G401.6 (cell line): ENCODE data around the gene SMG6.

ENCODE experiments used
- FAIRE-seq: peaks from 2 replicates; lab custom pipeline; 2012; peaks lifted over from hg19 to GRCh38; lab: Jason Lieb, UNC

SMG6 gene

DNA sequence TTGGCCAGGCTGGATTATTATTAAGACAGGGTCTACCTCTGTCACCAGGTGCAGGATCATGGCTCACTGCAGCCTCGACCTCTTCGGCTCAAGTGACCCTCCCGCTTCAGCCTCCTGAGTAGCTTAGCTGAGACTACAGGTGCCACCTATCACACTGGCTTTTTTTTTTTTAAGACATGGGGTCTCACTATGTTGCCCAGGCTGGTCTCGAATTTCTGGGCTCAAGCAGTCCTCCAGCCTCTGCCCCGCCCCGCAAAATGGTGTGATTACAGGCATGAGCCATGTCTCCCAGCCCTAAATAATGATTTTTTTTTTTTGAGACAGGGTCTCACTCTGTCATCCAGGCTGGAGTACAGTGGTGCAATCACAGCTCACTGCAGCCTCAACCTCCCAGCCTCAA is 256.0 kb downstream of the SMG6 start:
- FAIRE-seq: no peak

DNA sequence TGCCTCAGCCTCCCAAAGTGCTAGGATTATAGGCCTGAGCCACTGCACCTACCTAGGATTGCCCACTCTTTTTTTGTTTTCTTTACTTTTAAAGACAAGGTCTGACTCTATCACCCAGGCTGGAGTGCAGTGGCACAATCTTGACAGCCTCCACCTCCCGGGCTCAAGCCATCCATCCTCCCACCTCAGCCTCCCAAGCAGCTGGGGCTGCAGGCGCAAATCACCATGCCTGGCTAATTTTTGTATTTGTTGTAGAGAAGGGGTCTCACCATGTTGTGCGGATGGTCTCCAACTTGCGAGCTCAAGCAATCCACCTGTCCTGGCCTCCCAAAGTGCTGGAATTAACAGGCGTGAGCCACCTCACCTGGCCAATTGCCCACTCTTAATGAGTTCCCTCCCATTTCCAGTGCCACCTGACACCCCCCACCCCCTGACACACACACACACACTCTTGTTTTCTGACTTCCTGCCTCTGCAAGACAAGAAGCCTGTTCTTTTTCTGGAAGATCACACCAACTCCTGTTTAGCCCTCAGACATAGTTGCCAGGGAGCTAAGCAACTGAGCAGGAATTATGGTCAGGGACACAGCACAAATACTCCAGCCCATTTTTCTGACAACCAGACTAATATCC is 259.2 kb downstream of the SMG6 start:
- FAIRE-seq: no peak

DNA sequence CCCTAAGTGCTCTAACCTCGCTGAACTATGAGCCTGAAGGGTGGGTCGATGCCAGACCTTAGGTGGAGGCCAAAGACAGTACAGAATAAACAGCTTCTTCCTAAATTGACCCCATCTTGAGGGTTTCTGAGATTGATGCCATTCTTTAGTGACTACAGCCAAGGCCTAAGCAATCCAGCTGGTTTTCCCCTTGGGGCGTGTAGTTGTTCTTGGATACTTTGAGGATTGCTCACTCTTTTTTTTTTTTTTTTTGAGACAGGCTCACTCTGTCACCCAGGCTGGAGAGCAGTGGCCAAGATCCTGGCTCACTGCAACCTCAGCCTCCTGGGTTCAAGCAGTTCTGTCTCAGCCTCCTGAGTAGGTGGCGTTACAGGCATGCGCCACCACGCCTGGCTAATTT is 259.8 kb downstream of the SMG6 start:
- FAIRE-seq: peak; percentile 84

DNA sequence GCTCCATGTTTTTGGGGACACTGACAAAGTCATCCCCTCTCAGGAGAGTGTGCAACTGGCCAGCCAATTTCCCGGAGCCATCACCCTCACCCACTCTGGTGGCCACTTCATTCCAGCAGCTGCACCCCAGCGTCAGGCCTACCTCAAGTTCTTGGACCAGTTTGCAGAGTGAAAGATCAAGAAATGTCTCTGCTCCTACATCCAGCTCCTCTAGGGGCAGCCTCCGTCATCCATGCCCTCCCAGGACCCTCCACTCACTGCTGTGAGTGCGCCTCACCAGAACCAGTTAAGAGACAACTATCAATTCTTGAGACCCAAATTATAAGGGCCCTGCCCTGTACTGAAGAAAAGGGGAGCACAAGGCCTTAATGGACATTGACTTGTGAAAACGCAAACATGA is 260.7 kb downstream of the SMG6 start:
- no peak for FAIRE-seq

DNA sequence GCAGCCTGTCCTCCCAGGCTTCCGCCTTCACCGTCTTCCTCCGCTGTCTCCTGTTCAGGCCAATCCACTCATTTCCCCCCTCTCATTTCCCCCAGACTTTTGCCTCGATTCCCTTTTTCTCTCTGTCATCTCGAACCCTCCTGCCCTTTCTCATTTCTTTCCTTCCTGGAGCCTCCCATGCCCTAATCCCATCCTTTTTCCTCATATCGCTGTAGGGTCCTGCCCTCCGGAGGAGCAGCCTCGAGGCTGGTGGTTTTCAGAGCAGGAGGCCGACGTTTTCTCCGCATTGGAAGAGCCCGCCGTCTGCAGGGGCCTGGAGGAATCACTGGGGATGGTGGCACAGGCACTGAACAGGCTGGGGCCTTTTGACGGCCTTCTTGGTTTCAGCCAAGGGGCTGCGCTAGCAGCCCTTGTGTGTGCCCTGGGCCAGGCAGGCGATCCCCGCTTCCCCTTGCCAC is 261.2 kb downstream of the SMG6 start:
- no peak for FAIRE-seq

DNA sequence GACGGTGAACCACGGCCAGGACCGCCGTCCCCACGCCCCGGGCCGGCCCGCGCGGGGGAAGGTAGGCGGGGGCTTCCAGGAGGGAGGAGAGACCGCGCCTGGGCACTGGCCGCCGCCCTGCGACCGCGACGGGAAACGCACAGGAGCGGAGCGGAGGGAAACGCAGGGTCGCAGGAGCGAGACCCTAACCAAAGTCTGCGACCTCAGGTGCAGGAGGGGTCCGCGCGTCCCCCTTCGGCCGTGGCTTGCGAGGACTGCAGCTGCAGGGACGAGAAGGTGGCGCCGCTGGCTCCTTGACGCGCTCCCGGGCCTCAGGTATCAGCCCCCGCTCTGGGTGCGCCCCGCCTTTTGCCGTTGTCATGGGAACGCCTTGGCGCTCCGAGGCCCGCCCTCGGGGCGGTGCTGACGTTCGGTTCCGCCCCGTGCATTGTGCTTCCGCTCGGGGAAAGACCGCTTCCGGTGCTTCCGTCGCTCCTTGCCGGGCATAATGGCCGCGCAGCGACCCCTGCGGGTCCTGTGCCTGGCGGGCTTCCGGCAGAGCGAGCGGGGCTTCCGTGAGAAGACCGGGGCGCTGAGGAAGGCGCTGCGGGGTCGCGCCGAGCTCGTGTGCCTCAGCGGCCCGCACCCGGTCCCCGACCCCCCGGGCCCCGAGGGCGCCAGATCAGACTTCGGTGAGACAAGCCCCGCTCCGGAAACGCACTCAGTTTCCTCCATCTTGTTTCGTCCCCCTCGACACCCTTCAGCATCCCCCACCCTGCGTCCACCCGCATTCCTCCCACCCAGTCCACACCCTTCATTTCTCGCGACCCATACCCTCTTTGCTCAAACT is 261.8 kb downstream of the SMG6 start, which contains the start of gene OVCA2:
Gene OVCA2 (plus strand): TSS at position 462 of the 829 bp plus-strand sequence. CDS start 26 bp downstream, at position 488.
- peak; percentile 95 for FAIRE-seq

DNA sequence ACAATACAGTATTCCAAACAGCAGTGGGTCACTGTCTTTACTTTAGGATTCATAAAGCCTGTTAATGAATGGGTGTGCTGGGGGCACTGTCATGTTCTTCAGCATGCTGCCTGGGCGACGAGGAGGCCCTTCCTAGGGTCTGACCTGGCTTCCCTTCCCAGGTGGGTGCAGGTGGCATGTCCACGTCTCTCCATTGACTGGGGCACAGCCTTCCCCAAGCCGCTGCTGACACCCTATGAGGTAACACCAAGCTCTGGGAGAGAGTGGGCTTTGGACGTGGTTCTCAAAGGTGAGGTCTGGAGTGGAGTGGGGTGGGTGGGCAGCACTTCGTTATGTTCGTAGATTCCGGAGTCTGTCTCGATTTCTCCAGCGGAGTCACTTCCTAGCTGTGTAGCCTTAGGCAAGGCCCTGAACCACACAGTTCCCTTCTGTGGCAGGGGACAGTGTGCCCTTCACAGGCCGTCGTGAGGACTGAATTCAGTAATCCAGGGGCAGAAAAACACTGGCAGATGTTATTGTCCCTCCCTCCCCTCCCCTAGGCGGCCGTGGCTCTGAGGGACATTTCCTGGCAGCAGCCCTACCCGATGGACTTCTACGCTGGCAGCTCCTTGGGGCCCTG is 262.5 kb downstream of the SMG6 start:
- FAIRE-seq: no peak

DNA sequence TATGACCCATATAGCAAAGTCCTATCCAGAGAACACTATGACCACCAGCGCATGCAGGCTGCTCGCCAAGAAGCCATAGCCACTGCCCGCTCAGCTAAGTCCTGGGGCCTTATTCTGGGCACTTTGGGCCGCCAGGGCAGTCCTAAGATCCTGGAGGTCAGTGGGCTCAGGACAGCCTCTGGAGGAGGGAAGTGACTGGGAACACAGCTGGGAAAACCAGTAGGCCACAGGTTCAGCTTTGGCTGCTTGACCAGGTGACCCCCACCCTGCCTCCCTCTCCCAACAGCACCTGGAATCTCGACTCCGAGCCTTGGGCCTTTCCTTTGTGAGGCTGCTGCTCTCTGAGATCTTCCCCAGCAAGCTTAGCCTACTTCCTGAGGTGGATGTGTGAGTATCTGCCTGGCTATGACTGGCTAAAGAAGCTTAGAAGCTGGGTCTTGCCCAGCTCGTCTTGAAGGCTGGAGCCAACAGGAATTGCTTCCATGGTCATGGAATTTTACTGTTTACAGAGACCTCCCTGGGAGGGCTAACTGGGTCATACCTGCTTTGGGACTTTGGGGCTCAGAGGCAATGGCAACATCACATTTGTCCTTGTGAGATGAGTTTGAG is 263.3 kb downstream of the SMG6 start:
- FAIRE-seq: no peak

DNA sequence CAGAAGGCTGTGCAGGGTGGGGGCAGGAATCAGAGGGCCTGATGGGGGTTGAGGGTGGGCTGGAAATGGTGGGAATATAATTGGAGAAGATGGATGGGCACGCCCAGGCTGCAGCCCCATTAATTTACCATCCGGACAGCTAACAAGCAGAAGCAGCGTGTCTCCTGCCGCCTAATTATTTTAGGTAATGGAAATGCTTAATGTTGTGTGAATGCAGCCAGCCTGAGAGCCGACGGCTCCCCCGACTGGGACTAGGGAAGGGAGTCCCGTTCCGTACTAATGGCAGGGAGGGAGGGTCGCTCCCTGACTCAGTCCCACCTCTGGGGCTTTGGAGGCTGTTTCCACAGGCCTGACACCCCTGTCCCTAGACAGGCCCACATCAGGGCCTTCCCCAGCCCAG is 266.4 kb downstream of the SMG6 start:
- no peak for FAIRE-seq

DNA sequence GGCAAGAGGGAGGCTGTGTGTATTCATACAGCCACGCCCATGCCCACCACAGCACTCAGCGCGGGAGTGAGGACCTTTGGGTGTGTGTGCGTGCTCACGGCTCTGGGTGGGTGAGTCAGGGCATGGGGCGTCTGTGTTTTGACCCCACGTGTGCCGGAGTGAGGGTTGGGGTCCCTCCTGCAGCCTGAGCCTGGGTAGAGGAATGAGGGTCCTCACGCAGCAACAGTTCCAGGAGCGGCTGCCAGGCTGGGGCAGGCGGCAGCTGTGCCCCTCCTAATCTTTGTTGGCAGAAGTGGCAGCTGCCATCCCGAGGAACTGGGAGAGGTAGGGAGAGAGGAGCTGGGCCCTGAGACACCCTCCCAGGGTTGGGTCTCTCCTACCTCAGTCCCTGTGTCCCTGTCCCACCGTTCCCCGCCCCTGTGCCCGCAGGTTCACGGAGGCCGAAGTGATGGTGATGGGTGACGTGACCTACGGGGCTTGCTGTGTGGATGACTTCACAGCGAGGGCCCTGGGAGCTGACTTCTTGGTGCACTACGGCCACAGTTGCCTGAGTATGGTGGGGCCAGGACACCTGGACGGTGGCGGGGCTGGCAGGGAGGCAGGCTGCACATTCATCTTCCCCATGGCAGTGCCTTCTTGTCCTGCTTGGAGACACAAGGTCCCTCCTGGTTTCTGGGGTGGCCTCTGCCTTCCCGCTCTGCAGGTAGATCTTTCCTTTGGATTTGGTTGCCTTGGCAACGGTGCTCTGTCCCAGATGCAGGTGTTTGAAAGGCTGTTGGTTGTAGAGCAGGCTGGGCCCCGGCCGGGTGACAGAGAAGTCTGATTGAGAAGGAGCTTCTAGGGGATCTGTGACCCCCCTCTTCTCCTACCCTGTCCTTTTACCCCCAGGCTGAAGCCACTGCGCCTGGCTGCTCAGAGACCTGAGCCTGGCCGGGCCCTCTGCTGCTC is 267.8 kb downstream of the SMG6 start:
- FAIRE-seq: no peak

DNA sequence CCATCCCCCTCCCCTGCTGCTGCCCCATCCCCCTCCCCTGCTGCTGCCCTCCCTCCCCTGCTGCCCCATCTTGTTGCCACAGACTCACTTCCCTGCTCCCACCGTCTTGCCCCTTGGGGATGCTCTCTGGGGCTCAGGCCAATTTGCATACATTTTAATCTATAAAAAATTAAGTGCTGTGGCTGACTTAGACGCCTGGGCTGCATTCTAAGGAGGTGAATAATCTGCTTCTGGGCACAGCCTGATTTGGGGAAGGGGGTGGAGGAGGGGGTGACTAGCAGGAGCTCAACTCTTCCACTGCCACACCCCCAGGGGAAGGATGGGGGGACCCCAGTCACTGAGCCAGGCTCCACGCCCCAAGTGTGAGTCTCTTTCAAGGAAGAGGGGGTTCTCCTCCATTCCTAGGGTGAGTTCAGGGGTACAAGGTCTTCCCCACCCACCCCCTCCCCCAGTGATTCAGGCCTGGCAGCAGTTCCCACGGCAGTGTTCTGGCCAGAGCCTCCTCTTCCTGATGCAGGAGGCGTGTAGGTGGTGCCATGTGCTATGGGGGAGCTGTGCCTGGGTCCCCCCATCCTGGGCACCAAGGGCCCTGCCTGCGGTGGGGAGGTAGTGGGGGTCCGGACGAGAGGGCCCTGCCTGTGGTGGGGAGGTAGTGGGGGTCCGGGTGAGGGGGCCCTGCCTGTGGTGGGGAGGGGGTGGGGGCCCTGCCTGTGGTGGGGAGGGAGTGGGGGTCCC is 268.6 kb downstream of the SMG6 start:
- no peak for FAIRE-seq

DNA sequence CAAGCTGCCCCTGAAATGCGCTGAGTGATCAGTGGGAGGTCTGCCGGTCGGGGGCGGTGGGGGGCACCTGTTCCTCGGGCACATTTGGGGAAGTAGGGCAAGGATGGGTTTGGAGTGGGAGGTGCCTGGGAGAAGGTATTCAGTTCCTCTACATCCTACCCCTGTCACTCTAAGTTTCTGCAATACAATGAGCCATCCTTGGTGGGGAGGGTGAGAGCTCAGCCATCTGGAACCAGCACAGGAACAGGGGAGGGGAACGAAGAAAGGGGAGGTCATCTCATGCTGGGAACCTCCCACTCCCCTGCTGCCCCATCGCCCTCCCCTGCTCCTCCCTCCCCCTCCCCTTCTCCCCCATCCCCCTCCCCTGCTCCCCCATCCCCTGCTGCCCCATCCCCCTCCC is 269.4 kb downstream of the SMG6 start:
- no peak for FAIRE-seq

DNA sequence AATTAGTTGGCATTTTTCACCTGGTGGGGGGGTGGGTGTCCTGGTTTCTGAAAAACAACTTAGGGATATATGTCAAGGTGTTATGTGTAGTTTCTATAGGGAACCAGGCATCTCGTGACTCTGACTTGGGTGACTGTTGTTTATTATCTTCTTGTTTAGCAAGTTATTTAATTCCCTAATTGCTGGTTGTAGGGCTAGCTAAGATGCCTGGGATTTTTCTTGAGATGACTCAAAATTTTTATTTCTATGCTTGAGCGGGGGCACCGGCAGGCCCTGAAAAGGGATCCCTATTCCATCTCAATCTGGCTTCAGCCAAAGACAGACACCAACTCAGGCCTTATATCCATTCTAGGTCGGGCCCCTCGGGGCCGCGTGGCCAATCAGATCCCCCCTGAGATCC is 270.4 kb downstream of the SMG6 start:
- FAIRE-seq: peak; percentile 98

DNA sequence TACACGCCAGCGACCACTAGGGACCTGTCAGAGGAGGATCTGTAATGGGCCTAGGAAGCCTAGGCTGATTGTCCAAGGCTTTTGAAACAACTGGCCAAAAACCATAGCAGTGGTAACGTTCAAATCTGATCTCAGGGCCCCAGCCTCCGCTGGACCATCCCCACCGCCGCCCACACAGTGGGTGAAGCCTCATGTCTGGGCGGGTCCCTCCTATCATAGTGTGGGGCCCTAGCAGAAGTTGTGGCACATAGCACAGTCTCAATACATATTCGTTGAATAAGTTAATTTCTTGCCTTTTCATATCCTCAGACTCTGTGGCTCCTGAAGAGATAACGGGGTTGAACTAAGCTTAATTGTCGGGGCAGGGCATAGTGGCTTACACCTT is 272.8 kb downstream of the SMG6 start:
- no peak for FAIRE-seq

DNA sequence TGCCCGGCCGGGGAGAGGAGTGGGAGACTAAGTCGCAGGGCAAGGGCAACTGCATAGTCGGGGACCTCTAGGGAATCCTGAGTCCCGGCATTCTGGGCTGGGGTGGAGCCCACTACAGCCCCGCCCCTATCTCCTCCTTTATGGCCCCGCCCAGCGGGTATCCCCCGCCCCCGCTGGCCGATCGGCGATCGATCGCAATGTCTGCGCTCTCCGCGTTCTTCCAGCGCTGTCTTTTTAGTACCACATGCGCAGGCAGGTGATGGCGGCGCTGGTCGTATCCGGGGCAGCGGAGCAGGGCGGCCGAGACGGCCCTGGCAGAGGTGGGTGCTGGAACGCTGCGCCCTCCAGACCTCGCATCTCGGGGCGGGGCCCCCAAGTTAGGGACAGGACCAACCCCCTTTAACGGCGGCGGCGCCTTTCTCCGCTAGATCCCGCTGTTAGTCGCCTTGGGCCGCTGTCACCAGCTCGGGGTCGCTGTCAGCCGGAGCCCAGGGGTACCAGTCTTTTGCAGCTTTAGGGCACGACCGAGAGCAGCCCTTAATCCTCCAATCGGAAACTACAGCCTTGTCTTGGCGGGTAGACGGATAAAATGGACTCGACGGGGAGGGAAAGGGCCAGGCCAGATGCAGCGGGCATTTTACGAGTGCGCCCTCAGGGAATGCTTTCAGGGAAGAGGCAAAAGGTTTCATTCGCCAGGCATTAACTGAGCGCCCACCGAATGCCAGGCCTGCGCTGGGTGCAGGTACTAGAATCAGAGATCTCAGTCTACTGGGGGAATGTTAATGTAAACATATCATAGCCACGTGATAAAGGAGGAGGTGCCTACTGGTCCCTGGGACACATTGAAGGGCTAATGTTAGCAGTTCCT is 273.4 kb downstream of the SMG6 start, which contains the start of gene DPH1:
Gene DPH1 (plus strand): TSS at position 243 of the 868 bp plus-strand sequence. CDS start 17 bp downstream, at position 260.
- FAIRE-seq: peak; percentile 95

DNA sequence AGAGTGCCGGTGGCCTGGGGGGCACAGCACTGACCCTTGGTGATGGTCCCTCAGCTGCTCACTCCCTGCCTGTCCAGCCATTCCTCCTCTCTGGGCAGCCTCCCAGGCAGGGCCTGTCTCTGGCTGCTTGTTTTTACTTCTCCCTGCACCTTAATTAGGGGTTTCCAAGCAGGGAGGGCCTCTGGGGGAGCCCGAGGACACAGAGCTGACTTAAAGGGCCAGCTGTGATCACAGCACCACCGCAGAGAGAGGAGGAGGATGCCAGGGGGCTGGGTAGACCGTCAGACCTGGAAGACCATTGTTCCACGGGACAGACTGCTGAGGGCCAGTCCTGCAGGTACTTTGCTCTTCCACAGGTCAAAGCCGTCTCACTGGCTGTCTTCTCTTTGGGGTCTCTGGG is 274.8 kb downstream of the SMG6 start:
- FAIRE-seq: no peak

DNA sequence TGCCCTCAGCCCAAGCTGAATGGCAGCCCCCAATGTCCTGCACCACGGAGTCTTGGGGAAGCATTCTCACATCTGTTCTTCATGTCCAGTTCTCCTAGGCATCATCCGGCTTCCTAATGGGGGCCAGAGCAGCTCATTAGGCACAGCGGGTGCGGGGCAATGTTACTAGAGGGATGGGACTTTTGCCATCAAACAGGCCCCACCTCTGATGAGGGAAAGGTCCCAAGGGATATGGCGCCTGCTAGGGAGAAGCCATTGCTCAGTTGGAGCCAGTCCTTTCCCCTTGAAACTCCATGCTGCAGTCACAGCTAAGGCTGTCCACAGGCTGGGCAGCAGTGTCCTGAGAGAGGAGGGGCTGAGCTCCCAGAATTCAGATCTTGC is 275.4 kb downstream of the SMG6 start:
- no peak for FAIRE-seq

DNA sequence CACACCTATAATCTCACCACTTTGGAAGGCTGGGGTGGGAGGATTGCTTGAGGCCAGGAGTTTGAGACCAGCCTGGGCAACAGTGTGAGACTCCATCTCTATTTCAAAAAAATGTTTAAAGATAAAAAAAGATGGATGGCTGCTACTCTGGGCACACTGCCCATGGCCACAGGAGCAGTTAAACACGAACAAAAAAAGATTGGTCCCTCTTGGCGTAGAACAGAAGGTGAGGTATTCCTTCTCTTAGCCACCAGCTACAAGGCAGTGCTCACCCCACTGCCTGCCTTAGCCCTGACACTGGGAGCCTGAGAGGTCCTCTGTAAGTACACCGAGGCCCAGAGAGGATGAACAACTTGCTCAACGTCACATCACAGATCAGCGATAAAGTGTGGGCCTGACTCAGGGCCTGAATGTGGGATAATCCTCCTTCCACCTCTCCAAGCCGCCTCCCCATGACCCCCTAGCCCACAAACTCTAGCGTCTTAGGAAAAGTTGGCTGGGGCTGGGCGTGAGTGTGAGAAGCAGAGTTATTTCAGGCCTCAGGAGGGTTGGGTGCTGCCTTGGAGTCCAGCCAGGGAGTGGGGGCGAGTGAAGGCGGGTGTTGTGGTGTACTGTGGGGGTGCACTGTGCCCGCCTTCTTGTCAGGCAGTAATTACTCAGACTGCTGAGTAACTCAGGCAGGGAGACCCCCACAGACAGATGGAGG is 275.9 kb downstream of the SMG6 start:
- FAIRE-seq: no peak

DNA sequence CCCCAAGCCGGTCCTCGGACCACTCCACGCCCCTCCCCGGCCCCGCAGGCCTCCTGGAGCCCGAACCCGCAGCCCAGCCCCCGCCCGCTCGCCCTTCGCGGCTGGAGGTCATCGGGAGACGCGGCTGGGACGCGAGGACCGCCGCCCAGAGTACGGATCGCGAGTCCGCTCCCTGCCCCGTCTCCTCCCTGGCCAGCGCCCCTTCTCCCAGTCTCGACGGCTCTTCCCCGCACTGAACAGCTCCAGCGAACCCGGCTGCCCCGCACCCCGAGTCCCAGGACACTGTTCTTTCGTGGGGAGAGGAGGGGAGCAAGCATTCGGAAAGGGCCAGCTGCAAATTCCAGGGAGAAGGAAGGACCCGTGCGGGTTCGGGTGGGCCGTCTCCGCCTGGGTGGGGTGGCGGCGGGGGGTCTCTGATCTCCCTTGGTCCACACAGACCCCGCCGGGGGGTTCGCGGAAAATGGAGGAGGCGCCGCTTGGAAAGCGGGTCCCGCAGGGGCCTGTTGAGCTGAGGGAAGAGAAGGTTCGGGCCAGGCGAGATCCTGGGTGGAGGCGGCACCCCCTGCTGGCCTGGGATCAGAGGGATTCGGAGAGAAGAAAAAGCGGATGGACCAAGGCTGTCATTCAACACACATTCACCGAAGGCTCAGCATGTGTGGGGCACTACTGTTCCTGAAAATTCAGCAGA is 277.8 kb downstream of the SMG6 start:
- FAIRE-seq: peak; percentile 15
